Fibroblast of pulmonary artery (primary cell): ENCODE data around the gene WFDC2.

Experiments used
- DNase-seq: peaks from one replicate; pipeline ENCODE4 v3.0.0-alpha.2; 2010; ENCODE audit warnings: low read depth
- H3K4me3 ChIP-seq: replicated peaks from 2 replicates; pipeline ENCODE4 v1.5.1; 2011; ENCODE audit warnings: low read depth, mild to moderate bottlenecking, control low read depth, low read length, moderate library complexity
- CTCF ChIP-seq: IDR thresholded peaks from 2 replicates; pipeline ENCODE4 v1.5.1; 2011; ENCODE audit warnings: mild to moderate bottlenecking, control low read depth, low read length, inconsistent platforms; ENCODE audit errors: missing control alignments

Gene WFDC2

GRCh38 chr20:45429618-45430017 is 39.9 kb upstream of the WFDC2 start:
- no peak for DNase-seq
- no peak for TF ChIP-seq CTCF
- no peak overlapping the region for H3K4me3 ChIP-seq

- DNase-seq = no peak
- TF ChIP-seq CTCF = no peak
- no peak overlapping the region for H3K4me3 ChIP-seq
Observed at GRCh38 chr20:45432294-45432693, 37.3 kb upstream of the WFDC2 start.

GRCh38 chr20:45433316-45433715 is 36.2 kb upstream of the WFDC2 start:
- no peak for TF ChIP-seq CTCF
- DNase-seq = peak; percentile 45
- no peak overlapping the region for H3K4me3 ChIP-seq

- H3K4me3 ChIP-seq = no peak overlapping the region
- no peak for TF ChIP-seq CTCF
- DNase-seq = no peak
Observed at GRCh38 chr20:45433976-45434375, 35.6 kb upstream of the WFDC2 start.

- H3K4me3 ChIP-seq = peak overlapping the region; percentile 63
- TF ChIP-seq CTCF = peak; percentile 89
- DNase-seq = peak; percentile 85
Observed at GRCh38 chr20:45436732-45437485, 32.6 kb upstream of the WFDC2 start.

- no peak for TF ChIP-seq CTCF
- DNase-seq = no peak
- no peak overlapping the region for H3K4me3 ChIP-seq
Observed at GRCh38 chr20:45440424-45440823, 29.1 kb upstream of the WFDC2 start.

GRCh38 chr20:45440891-45441685 is 28.5 kb upstream of the WFDC2 start:
- TF ChIP-seq CTCF = no peak

More at GRCh38 chr20:45440891-45441685, 28.5 kb upstream of the WFDC2 start:
- no peak overlapping the region for H3K4me3 ChIP-seq
- no peak for DNase-seq
